ENCODE measurements around the gene CPHXL2. TPM values are rescaled to one million over a fixed set of nuclear protein-coding genes. Genes with fewer than 3 reads are reported as not detected.

The CPHXL2 gene
- total RNA-seq, 1 donor from 2014 or later, result not detected

DNA sequence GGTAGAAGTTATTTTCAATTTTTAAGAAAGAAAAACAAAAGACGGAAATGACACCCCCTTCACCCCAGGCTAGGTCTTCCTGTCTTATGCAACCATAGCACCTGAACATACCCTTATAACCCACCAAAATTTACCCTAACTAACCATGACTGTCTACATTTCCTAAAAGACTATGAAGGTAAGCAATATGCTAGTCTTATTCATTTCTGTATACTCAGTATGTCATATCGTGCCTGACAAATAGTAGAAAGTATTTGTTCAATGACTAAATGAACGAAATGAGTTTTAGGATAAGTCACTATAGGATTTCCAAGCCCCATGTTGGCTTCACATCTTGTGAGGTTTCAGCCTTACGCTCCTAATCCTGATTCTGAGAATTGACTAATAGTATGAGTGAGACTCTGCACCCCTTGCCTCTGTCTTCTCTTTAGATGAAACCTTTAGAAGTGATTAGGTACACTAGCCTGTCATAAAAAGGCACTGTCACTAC, 60.2 kb downstream of the CPHXL2 start:
- no peak overlapping the region for H3K4me3 Mint-ChIP-seq
- H3K4me1 Mint-ChIP-seq, result peaks cover 11% of the 10 kb centered on the region
- DNase-seq (ENCODE audit: low spot score), result no peak
- Histone ChIP-seq H3K9me3 (ENCODE audit: low read depth) (no peaks in the 10 kb centered on the region), H3K4me1 (peaks cover 4% of the 10 kb centered on the region), H3K4me3 (no peak overlapping the region), H3K36me3 (no peaks in the 10 kb centered on the region), H3K9ac (no peak overlapping the region), H2AFZ (replicated peaks) (no peak overlapping the region), H3K27me3 (no peaks in the 10 kb centered on the region), H3K4me2 (no peak overlapping the region), H3K79me2 (ENCODE audit: low read depth) (peaks cover 4% of the 10 kb centered on the region), H3K27ac (no peak overlapping the region), H4K20me1 (ENCODE audit: low read depth) (no peaks in the 10 kb centered on the region), H3F3A (ENCODE audit: low read depth) (no peaks in the 10 kb centered on the region)
- TF ChIP-seq EZH2 (IDR thresholded peaks at IDR 0.05) (no peak), EZH2phosphoT487 (IDR thresholded peaks at IDR 0.05) (no peak)
- TF ChIP-seq, protein P1, sequence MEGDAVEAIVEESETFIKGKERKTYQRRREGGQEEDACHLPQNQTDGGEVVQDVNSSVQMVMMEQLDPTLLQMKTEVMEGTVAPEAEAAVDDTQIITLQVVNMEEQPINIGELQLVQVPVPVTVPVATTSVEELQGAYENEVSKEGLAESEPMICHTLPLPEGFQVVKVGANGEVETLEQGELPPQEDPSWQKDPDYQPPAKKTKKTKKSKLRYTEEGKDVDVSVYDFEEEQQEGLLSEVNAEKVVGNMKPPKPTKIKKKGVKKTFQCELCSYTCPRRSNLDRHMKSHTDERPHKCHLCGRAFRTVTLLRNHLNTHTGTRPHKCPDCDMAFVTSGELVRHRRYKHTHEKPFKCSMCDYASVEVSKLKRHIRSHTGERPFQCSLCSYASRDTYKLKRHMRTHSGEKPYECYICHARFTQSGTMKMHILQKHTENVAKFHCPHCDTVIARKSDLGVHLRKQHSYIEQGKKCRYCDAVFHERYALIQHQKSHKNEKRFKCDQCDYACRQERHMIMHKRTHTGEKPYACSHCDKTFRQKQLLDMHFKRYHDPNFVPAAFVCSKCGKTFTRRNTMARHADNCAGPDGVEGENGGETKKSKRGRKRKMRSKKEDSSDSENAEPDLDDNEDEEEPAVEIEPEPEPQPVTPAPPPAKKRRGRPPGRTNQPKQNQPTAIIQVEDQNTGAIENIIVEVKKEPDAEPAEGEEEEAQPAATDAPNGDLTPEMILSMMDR (IDR thresholded peaks at IDR 0.05), result no peak
- H3K27ac Mint-ChIP-seq, result no peak overlapping the region
- no peaks in the 10 kb centered on the region for H3K27me3 Mint-ChIP-seq (ENCODE audit: insufficient read depth, low read depth)
- H3K9me3 Mint-ChIP-seq, result no peaks in the 10 kb centered on the region
- peaks cover 28% of the 10 kb centered on the region for H3K36me3 Mint-ChIP-seq

DNA sequence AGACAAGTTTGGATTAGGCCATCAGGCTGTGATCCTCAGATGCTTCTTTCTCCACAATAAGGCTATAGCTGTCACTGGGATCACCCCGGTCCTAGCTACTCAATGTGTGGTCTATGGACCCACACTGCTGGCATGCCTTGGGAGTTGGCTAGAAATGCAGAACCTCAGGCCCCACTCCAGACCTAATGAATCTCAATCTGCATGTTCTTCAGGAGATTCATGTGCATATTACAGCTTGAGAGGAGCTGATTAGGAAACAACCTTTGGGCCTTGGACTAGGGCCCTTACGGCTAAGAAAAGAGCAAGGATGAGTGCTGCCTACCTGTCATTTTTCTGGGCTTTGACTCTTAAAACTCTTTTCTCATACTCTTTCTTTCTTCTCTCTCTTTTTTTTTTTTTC, 61.2 kb downstream of the CPHXL2 start:
- peaks cover 1% of the 10 kb centered on the region for H3K4me1 Mint-ChIP-seq
- no peaks in the 10 kb centered on the region for H3K27me3 Mint-ChIP-seq (ENCODE audit: insufficient read depth, low read depth)
- Histone ChIP-seq H3K79me2 (ENCODE audit: low read depth) (no peaks in the 10 kb centered on the region), H3K9ac (no peak overlapping the region), H3K4me2 (no peak overlapping the region), H3F3A (ENCODE audit: low read depth) (no peaks in the 10 kb centered on the region), H4K20me1 (ENCODE audit: low read depth) (no peaks in the 10 kb centered on the region), H3K9me3 (ENCODE audit: low read depth) (no peaks in the 10 kb centered on the region), H3K4me1 (no peaks in the 10 kb centered on the region), H3K27ac (no peak overlapping the region), H3K4me3 (no peak overlapping the region), H3K36me3 (no peaks in the 10 kb centered on the region), H3K27me3 (no peaks in the 10 kb centered on the region), H2AFZ (replicated peaks) (no peak overlapping the region)
- DNase-seq (ENCODE audit: low spot score), result no peak
- H3K27ac Mint-ChIP-seq, result no peak overlapping the region
- H3K9me3 Mint-ChIP-seq, result no peaks in the 10 kb centered on the region
- TF ChIP-seq, protein P1 (IDR thresholded peaks at IDR 0.05), result no peak
- TF ChIP-seq EZH2phosphoT487 (IDR thresholded peaks at IDR 0.05) (no peak), EZH2 (IDR thresholded peaks at IDR 0.05) (no peak)
- H3K36me3 Mint-ChIP-seq, result peaks cover 28% of the 10 kb centered on the region
- H3K4me3 Mint-ChIP-seq, result no peak overlapping the region

DNA sequence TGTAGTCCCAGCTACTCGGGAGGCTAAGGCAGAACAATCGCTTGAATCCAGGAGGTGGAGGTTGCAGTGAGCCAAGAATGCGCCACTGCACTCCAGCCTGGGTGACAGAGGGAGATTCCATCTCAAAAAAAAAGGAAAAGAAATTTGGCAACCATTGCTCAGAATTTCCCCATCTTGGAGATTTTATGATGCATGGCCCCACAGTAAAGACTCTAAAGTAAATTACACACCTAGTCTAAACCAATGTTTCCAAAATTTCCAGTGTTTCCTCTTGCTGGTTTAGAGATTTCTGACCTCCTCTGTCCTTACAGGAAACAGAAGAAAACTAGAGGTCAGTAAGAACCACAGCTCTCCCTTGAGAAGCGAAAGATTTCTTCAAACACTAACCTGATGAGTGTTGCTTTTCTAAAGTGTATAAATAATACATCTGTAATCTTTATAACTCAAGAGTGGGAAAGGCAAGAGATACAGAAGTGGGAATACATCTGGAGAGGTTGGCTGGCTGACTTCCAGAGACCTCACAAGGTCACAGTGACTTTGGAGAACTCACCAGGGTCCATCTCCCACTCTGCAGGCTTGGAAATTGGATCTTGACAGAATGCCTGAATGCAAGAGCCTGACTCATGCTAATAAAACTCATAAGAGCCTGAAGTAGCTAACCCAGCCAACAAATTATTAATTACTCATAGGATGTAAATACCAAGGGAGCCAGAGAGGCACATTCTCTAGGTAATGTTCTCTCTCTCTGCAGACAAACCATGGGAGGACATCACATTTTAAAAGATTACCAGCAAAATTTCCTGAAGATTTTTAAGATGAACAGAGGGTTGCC, 62.5 kb downstream of the CPHXL2 start:
- TF ChIP-seq EZH2phosphoT487 (IDR thresholded peaks at IDR 0.05) (no peak), EZH2 (IDR thresholded peaks at IDR 0.05) (no peak)
- TF ChIP-seq, protein P1 (IDR thresholded peaks at IDR 0.05), result no peak
- H3K9me3 ChIP-seq (ENCODE audit: low read depth), result no peaks in the 10 kb centered on the region
- H3K9ac ChIP-seq, result no peak overlapping the region
- Mint-ChIP-seq H3K36me3 (peaks cover 24% of the 10 kb centered on the region), H3K4me3 (no peak overlapping the region), H3K9me3 (no peaks in the 10 kb centered on the region), H3K27ac (no peak overlapping the region), H3K27me3 (ENCODE audit: insufficient read depth, low read depth) (no peaks in the 10 kb centered on the region), H3K4me1 (no peaks in the 10 kb centered on the region)
- no peaks in the 10 kb centered on the region for H4K20me1 ChIP-seq (ENCODE audit: low read depth)
- H3K27ac ChIP-seq, result no peak overlapping the region
- no peak overlapping the region for H3K4me2 ChIP-seq
- no peaks in the 10 kb centered on the region for H3K4me1 ChIP-seq
- H2AFZ ChIP-seq (replicated peaks), result no peak overlapping the region
- no peaks in the 10 kb centered on the region for H3K27me3 ChIP-seq
- no peaks in the 10 kb centered on the region for H3K36me3 ChIP-seq
- H3F3A ChIP-seq (ENCODE audit: low read depth), result no peaks in the 10 kb centered on the region
- no peak overlapping the region for H3K4me3 ChIP-seq
- no peak for DNase-seq (ENCODE audit: low spot score)
- no peaks in the 10 kb centered on the region for H3K79me2 ChIP-seq (ENCODE audit: low read depth)

Small RNA genes lying within 50 kb of the gene (small RNA-seq; reads per million reads assigned to genes)
- not detected for gene RN7SL520P

Other genes starting within 250 kb of the CPHXL2 start
- 134 and 159 TPM in 2 replicates for gene CFDP1, start 243.5 kb downstream of the CPHXL2 start, total RNA-seq (ENCODE audit: low replicate concordance)
- gene TMEM170A, start 212.3 kb downstream of the CPHXL2 start, total RNA-seq (ENCODE audit: low replicate concordance), result 64.1 and 77.0 TPM in 2 replicates
- gene CHST6, start 181.6 kb downstream of the CPHXL2 start, total RNA-seq (ENCODE audit: low replicate concordance), result 6.2 and 12.5 TPM in 2 replicates
- gene CHST5, start 140.9 kb downstream of the CPHXL2 start, total RNA-seq (ENCODE audit: low replicate concordance), result 0.37 TPM in 1 of 2 replicates, not detected in the other
- 10.9 and 14.4 TPM in 2 replicates for gene TMEM231, start 120.8 kb downstream of the CPHXL2 start, total RNA-seq (ENCODE audit: low replicate concordance)
- 67.8 and 88.2 TPM in 2 replicates for gene GABARAPL2, start 110.6 kb downstream of the CPHXL2 start, total RNA-seq (ENCODE audit: low replicate concordance)
- 76.6 and 86.4 TPM in 2 replicates for gene ADAT1, start 53.7 kb downstream of the CPHXL2 start, total RNA-seq (ENCODE audit: low replicate concordance)
- gene KARS1, start 29.3 kb downstream of the CPHXL2 start, total RNA-seq (ENCODE audit: low replicate concordance), result 185 and 228 TPM in 2 replicates
- 26.4 and 34.9 TPM in 2 replicates for gene TERF2IP, start 29.2 kb downstream of the CPHXL2 start, total RNA-seq (ENCODE audit: low replicate concordance)
- not detected in 2 replicates for gene DUXB, start 24.5 kb upstream of the CPHXL2 start, total RNA-seq (ENCODE audit: low replicate concordance)
- not detected in 2 replicates for gene CPHXL, start 49.5 kb upstream of the CPHXL2 start, total RNA-seq (ENCODE audit: low replicate concordance)